Liver (tissue), 3 donors: Measurements from ENCODE around the gene FCF1.

Experiments
- EGR1 ChIP-seq, 2 donors: IDR thresholded peaks; 2 replicates each; pipeline ENCODE4 v1.6.1; 2016 to 2018; ENCODE audit warnings: antibody characterized with exemption in 2 of 2, low read depth in 2 of 2
- GABPA ChIP-seq, 2 donors: IDR thresholded peaks in 1 of 2; conservative IDR thresholded peaks in 1 of 2; 2 replicates each; pipeline ENCODE4 v1.6.1; 2016; ENCODE audit warnings: antibody characterized with exemption in 2 of 2, mild to moderate bottlenecking in 1 of 2, moderate library complexity in 1 of 2
- HNF4G ChIP-seq: IDR thresholded peaks from 2 replicates; pipeline ENCODE4 v1.6.1; 2016; ENCODE audit warnings: antibody characterized with exemption
- JUND ChIP-seq, 2 donors: IDR thresholded peaks; 2 replicates each; pipeline ENCODE4 v1.6.1; 2016; ENCODE audit warnings: antibody characterized with exemption in 2 of 2
- NR2F2 ChIP-seq: IDR thresholded peaks from 2 replicates; pipeline ENCODE4 v1.6.1; 2016; ENCODE audit warnings: antibody characterized with exemption
- SP1 ChIP-seq: IDR thresholded peaks from 2 replicates; pipeline ENCODE4 v1.6.1; 2018; ENCODE audit warnings: antibody characterized with exemption, mild to moderate bottlenecking
- YY1 ChIP-seq: IDR thresholded peaks from 2 replicates; pipeline ENCODE4 v1.6.1; 2016; ENCODE audit warnings: antibody characterized with exemption, mild to moderate bottlenecking
- TF ChIP-seq, protein P1 (sequence below): fragments of 150-350 bp; IDR thresholded peaks from 2 replicates; pipeline ENCODE4 v1.5.1; 2017; ENCODE audit warnings: improper control_type of control experiment, low read depth, low read length; ENCODE audit not compliant: missing input control
- TF ChIP-seq, protein P2 (sequence below): IDR thresholded peaks from 2 replicates; pipeline ENCODE4 v1.6.1; 2016; ENCODE audit warnings: antibody characterized with exemption, mild to moderate bottlenecking
- TF ChIP-seq, protein P3 (sequence below): IDR thresholded peaks from 2 replicates; pipeline ENCODE4 v1.6.1; 2016; ENCODE audit warnings: antibody characterized with exemption
- donor health status: healthy.
- donor health status: healthy.

DNA sequence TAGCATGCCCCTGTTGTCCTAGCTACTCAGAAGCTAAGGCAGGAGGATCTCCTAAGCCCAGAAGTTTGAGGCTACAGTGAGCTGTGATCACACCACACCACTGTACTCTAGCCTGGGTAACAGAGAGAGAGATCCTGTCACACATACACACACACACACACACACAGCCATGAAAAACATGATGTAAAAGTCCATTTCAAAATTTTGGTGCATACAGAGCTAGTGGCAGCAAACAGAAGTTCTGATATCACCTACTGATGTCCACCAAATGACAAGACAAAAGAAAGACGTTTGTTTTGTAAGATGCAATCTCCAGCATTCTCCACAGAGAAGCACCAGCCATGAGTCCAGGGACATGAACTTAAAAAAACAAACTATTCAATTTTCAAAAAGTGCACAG lies 15.9 kb upstream of the FCF1 start:
- TF ChIP-seq, protein P1, sequence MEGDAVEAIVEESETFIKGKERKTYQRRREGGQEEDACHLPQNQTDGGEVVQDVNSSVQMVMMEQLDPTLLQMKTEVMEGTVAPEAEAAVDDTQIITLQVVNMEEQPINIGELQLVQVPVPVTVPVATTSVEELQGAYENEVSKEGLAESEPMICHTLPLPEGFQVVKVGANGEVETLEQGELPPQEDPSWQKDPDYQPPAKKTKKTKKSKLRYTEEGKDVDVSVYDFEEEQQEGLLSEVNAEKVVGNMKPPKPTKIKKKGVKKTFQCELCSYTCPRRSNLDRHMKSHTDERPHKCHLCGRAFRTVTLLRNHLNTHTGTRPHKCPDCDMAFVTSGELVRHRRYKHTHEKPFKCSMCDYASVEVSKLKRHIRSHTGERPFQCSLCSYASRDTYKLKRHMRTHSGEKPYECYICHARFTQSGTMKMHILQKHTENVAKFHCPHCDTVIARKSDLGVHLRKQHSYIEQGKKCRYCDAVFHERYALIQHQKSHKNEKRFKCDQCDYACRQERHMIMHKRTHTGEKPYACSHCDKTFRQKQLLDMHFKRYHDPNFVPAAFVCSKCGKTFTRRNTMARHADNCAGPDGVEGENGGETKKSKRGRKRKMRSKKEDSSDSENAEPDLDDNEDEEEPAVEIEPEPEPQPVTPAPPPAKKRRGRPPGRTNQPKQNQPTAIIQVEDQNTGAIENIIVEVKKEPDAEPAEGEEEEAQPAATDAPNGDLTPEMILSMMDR, result no peak
- TF ChIP-seq JUND (IDR thresholded peaks at IDR 0.05), result no peak
- no peak for TF ChIP-seq NR2F2
- TF ChIP-seq, protein P2, sequence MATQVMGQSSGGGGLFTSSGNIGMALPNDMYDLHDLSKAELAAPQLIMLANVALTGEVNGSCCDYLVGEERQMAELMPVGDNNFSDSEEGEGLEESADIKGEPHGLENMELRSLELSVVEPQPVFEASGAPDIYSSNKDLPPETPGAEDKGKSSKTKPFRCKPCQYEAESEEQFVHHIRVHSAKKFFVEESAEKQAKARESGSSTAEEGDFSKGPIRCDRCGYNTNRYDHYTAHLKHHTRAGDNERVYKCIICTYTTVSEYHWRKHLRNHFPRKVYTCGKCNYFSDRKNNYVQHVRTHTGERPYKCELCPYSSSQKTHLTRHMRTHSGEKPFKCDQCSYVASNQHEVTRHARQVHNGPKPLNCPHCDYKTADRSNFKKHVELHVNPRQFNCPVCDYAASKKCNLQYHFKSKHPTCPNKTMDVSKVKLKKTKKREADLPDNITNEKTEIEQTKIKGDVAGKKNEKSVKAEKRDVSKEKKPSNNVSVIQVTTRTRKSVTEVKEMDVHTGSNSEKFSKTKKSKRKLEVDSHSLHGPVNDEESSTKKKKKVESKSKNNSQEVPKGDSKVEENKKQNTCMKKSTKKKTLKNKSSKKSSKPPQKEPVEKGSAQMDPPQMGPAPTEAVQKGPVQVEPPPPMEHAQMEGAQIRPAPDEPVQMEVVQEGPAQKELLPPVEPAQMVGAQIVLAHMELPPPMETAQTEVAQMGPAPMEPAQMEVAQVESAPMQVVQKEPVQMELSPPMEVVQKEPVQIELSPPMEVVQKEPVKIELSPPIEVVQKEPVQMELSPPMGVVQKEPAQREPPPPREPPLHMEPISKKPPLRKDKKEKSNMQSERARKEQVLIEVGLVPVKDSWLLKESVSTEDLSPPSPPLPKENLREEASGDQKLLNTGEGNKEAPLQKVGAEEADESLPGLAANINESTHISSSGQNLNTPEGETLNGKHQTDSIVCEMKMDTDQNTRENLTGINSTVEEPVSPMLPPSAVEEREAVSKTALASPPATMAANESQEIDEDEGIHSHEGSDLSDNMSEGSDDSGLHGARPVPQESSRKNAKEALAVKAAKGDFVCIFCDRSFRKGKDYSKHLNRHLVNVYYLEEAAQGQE, result no peak
- TF ChIP-seq SP1, result no peak
- no peak for TF ChIP-seq GABPA (IDR thresholded peaks at IDR 0.05 in 1 of 2, conservative IDR thresholded peaks at IDR 0.05 in 1 of 2)
- TF ChIP-seq EGR1 (IDR thresholded peaks at IDR 0.05; ENCODE audit: low read depth in 2 of 2), result no peak
- no peak for TF ChIP-seq HNF4G
- no peak for TF ChIP-seq YY1
- TF ChIP-seq, protein P3, sequence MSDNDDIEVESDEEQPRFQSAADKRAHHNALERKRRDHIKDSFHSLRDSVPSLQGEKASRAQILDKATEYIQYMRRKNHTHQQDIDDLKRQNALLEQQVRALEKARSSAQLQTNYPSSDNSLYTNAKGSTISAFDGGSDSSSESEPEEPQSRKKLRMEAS, result no peak
